ENCODE measurements around the gene KCNH5. TPM values are rescaled to one million over a fixed set of nuclear protein-coding genes. Genes with fewer than 3 reads are reported as not detected.
"Not testable (repeated sequence)": the region's sequence is repeated elsewhere in the genome, so short reads cannot be mapped to it uniquely, and the experiment has no call there.

KCNH5 gene
- total RNA-seq, 1 donor from 2014 or later = not detected

GRCh38 chr14:62763951-62764350 lies 281.3 kb downstream of the KCNH5 start:
- H3K4me3 Mint-ChIP-seq = no peak overlapping the region
- TF ChIP-seq CTCF (IDR thresholded peaks at IDR 0.05) = no peak
- no peaks in the 10 kb centered on the region for H3K27me3 Mint-ChIP-seq
- ChIA-PET POLR2A (no interaction called here), CTCF (no interaction called here)
- H3K36me3 Mint-ChIP-seq (ENCODE audit: low read depth) = no peaks in the 10 kb centered on the region
- DNase-seq = no peak
- H3K9me3 Mint-ChIP-seq = peaks cover 4% of the 10 kb centered on the region
- ATAC-seq (ENCODE audit: low read depth) = no peak
- H3K27ac Mint-ChIP-seq = no peak overlapping the region
- no peaks in the 10 kb centered on the region for H3K4me1 Mint-ChIP-seq
- intact Hi-C loops (cut with micrococcal nuclease) = no loop called here

DNA sequence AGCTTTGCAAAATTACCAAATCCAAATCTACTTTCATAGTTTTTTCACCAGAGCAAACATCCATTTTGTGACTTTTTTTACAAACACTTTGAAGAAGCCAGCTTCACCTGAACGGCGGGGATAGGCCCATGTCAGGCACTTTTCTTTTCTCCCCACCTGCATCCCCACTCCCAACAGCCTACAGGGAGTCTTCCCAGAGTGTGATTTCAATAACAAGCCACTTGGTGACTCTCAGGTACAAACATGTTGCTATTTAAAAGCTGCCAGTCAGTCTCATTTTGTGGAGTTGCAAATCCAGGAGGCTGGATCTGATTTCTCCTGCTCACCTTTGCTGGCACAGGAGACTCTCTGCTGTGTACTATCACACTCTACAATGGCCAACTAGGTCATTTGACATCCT lies 285.5 kb downstream of the KCNH5 start:
- intact Hi-C loops (cut with micrococcal nuclease) = no loop called here
- no peak for ATAC-seq (ENCODE audit: low read depth)
- peaks cover 15% of the 10 kb centered on the region for H3K9me3 Mint-ChIP-seq
- H3K36me3 Mint-ChIP-seq (ENCODE audit: low read depth) = no peaks in the 10 kb centered on the region
- no peak overlapping the region for H3K4me3 Mint-ChIP-seq
- POLR2A ChIA-PET = no interaction called here
- no peak for TF ChIP-seq CTCF (IDR thresholded peaks at IDR 0.05)
- no peaks in the 10 kb centered on the region for H3K27me3 Mint-ChIP-seq
- CTCF ChIA-PET = no interaction called here
- no peaks in the 10 kb centered on the region for H3K4me1 Mint-ChIP-seq
- no peak overlapping the region for H3K27ac Mint-ChIP-seq
- no peak for DNase-seq

DNA sequence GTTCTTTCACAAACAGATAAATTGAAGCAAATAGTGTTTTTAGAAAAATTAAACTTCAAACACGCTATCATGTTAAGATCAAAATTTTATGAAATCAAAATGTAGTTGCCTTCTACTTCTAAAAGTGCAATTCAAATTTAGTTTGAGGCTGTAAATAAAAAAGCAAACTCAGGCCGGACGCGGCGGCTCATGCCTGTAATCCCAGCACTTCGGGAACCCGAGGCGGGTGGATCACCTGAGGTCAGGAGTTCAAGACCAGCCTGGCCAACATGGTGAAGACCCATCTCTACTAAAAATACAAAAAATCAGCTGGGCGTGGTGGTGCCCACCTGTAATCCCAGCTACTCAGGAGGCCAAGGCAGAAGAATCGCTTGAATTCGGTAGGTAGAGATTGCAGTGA lies 298.4 kb downstream of the KCNH5 start:
- H3K9me3 Mint-ChIP-seq; intact Hi-C loops (cut with micrococcal nuclease); DNase-seq; CTCF ChIA-PET; H3K27me3 Mint-ChIP-seq; H3K27ac Mint-ChIP-seq; POLR2A ChIA-PET; H3K4me1 Mint-ChIP-seq; ATAC-seq (ENCODE audit: low read depth); H3K4me3 Mint-ChIP-seq; H3K36me3 Mint-ChIP-seq (ENCODE audit: low read depth): not testable (repeated sequence)

GRCh38 chr14:62745496-62745895 lies 299.8 kb downstream of the KCNH5 start:
- DNase-seq = no peak
- Mint-ChIP-seq H3K36me3 (ENCODE audit: low read depth) (no peaks in the 10 kb centered on the region), H3K9me3 (no peaks in the 10 kb centered on the region), H3K4me3 (no peak overlapping the region), H3K27ac (no peak overlapping the region), H3K4me1 (no peaks in the 10 kb centered on the region), H3K27me3 (no peaks in the 10 kb centered on the region)
- intact Hi-C loops (cut with micrococcal nuclease) = no loop called here
- no peak for TF ChIP-seq CTCF (IDR thresholded peaks at IDR 0.05)
- POLR2A ChIA-PET = no interaction called here
- ATAC-seq (ENCODE audit: low read depth) = no peak
- CTCF ChIA-PET = no interaction called here

GRCh38 chr14:62743560-62743959 lies 301.7 kb downstream of the KCNH5 start:
- TF ChIP-seq CTCF (IDR thresholded peaks at IDR 0.05) = no peak
- intact Hi-C loops (cut with micrococcal nuclease) = no loop called here
- H3K4me3 Mint-ChIP-seq = no peak overlapping the region
- CTCF ChIA-PET = no interaction called here
- H3K36me3 Mint-ChIP-seq (ENCODE audit: low read depth) = no peaks in the 10 kb centered on the region
- DNase-seq (no peak), ATAC-seq (ENCODE audit: low read depth) (no peak)
- no peaks in the 10 kb centered on the region for H3K9me3 Mint-ChIP-seq
- POLR2A ChIA-PET = no interaction called here
- no peak overlapping the region for H3K27ac Mint-ChIP-seq
- H3K4me1 Mint-ChIP-seq = no peaks in the 10 kb centered on the region
- no peaks in the 10 kb centered on the region for H3K27me3 Mint-ChIP-seq

DNA sequence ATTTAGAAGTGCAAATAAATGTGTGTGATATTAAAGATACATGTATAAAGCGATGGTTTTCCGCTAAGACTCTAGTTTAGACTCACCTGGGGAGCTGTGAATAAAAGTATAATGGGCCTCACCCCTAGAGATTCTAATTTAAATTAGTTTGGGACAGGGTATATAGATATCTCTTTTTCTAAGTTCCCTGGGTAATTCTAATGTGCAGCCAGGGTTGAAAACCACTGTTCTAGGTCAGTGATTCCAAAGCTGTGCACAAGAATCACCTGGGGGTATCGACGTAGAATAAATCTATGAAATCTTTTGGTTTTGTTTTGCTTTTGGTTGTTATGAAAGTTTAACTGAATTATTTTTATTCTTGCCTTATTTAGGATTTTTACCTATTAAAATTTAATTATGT lies 302.1 kb downstream of the KCNH5 start:
- Mint-ChIP-seq H3K4me1 (no peaks in the 10 kb centered on the region), H3K4me3 (no peak overlapping the region), H3K9me3 (no peaks in the 10 kb centered on the region), H3K36me3 (ENCODE audit: low read depth) (no peaks in the 10 kb centered on the region), H3K27me3 (no peaks in the 10 kb centered on the region), H3K27ac (no peak overlapping the region)
- intact Hi-C loops (cut with micrococcal nuclease) = no loop called here
- DNase-seq (no peak), ATAC-seq (ENCODE audit: low read depth) (no peak)
- TF ChIP-seq CTCF (IDR thresholded peaks at IDR 0.05) = no peak
- ChIA-PET POLR2A (no interaction called here), CTCF (no interaction called here)
